ENCODE measurements around the gene DPF1.

DNA sequence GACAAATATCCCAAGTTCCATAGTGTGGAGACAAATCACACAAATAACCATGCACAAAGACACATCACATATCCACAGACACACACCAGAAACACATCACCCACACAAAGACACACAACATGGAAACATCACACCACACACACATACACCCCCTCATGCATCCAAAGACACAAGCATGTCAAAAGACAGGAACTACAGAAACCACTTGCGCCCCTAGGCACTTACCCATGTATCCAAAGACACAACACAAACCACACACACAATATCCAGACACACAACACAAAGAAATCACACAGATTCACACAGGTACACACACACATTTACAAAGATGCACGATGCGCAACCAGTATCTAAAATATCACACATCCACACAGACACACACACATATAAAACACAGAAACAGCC is 901 bp downstream of the DPF1 start:
- TF ChIP-seq ARNT (IDR thresholded peaks at IDR 0.05) (no peak), FOXM1 (IDR thresholded peaks at IDR 0.05; ENCODE audit: borderline replicate concordance) (no peak), FOXA1 (IDR thresholded peaks at IDR 0.05) (no peak), SP1 (IDR thresholded peaks at IDR 0.05) (no peak)

All from HEK293T (cell line).